Stomach smooth muscle (tissue), 2 donors: ENCODE results near the gene FHIT.
"Not testable (repeated sequence)": the region's sequence is repeated elsewhere in the genome, so short reads cannot be mapped to it uniquely, and the experiment has no call there.

Source experiments
- H3K27ac ChIP-seq: one replicate; pipeline ENCODE4 v1.7.0; 2013; ENCODE audit warnings: mild to moderate bottlenecking, low read length, inconsistent platforms
- H3K27me3 ChIP-seq, 2 donors: one replicate each; pipeline ENCODE4 v1.7.0; 2013; ENCODE audit warnings: low read length in 2 of 2; ENCODE audit not compliant: insufficient read depth in 2 of 2, control insufficient read depth in 1 of 2
- H3K36me3 ChIP-seq, 2 donors: one replicate each; pipeline ENCODE4 v1.7.0; 2013; ENCODE audit warnings: low read length in 2 of 2; ENCODE audit not compliant: control insufficient read depth in 2 of 2, insufficient read depth in 2 of 2
- H3K4me1 ChIP-seq: one replicate; pipeline ENCODE4 v1.7.0; 2013; ENCODE audit warnings: low read length; ENCODE audit not compliant: control insufficient read depth, insufficient read depth
- H3K4me3 ChIP-seq, 2 donors: one replicate each; pipeline ENCODE4 v1.7.0; 2013; ENCODE audit warnings: low read length in 2 of 2
- H3K9ac ChIP-seq, 2 donors: one replicate each; pipeline ENCODE4 v1.7.0; 2013; ENCODE audit warnings: low read length in 2 of 2, mild to moderate bottlenecking in 1 of 2
- H3K9me3 ChIP-seq, 2 donors: one replicate each; pipeline ENCODE4 v1.7.0; 2013; ENCODE audit warnings: low read length in 2 of 2; ENCODE audit not compliant: control insufficient read depth in 2 of 2
- donor health status: healthy.
- donor health status: Pancreatic carcinoma.

The FHIT gene

DNA sequence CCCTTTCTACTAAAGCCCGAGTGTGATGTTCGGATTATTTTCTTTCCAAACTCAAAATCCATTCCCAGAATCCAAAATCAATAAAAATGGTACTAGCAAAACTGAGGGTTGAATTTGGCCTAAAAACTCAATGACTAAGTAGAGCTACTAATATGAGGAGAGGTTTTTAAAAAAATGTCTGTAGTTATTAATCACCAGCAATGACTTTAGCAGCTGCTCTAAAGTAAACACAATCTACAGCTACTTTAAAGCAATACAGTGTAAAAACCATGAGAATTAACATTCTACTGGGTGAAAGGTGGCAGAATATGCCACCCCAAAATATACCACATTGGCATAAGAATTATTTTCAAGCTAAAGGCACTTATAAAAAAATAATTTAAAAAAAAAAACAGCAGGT, 23.5 kb downstream of the FHIT start:
- peaks cover 3% of the 10 kb centered on the region for H3K4me1 ChIP-seq
- H3K27ac ChIP-seq, result no peak overlapping the region
- H3K9ac ChIP-seq, result no peak overlapping the region
- no peaks in the 10 kb centered on the region for H3K9me3 ChIP-seq
- no peaks in the 10 kb centered on the region for H3K27me3 ChIP-seq
- H3K36me3 ChIP-seq, result no peaks in the 10 kb centered on the region
- no peak overlapping the region for H3K4me3 ChIP-seq

DNA sequence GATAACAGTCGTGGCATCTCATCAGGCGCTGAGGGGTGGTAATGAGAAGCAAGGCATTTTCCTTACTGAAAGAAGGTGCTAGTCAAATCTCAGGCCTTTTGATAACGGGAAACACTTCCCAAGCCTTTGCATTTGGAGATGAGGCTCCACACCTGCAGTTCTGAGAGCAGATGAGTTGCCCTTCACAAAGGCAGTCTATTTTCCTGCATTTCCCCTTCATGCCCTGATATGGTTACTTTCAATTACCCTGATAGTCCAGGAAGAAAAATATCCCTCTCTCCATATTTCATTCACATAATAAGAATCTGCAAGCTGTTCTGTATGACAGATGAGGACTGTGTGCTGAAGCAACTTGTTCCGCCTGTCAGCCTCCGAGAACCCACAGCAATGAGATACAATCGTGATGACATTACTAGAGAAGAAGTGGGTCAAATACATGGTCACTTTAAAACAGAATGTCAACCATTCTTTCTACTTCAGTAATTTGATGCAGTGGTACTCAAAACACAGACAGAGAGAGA, 25.0 kb downstream of the FHIT start:
- H3K4me3 ChIP-seq, result no peak overlapping the region

DNA sequence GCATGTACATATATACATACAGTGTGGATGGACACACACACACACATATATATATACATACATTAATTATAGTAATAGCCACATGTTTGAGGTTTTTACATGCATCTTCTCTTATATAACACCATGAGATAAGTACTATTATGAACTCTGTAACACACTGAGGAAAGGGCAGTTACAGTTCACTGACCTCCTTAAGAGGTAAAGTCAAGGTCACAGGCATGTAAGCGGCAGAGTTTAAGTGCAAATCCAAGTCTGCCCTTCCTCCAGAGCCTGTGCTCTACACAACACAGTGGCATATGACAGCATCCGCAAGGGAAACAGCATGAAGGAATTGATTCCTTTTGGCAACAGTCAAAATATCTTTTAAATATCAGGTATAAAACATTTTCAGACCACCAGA, 26.4 kb downstream of the FHIT start:
- Histone ChIP-seq H3K9ac (no peak overlapping the region), H3K27ac (no peak overlapping the region), H3K27me3 (no peaks in the 10 kb centered on the region), H3K36me3 (no peaks in the 10 kb centered on the region), H3K4me1 (peaks cover 3% of the 10 kb centered on the region), H3K4me3 (no peak overlapping the region), H3K9me3 (no peaks in the 10 kb centered on the region)

More for the DNA sequence above, 25.0 kb downstream of the FHIT start:
- H3K27me3 ChIP-seq, result no peaks in the 10 kb centered on the region
- no peaks in the 10 kb centered on the region for H3K9me3 ChIP-seq
- H3K27ac ChIP-seq, result no peak overlapping the region
- H3K4me1 ChIP-seq, result peaks cover 3% of the 10 kb centered on the region
- no peaks in the 10 kb centered on the region for H3K36me3 ChIP-seq
- no peak overlapping the region for H3K9ac ChIP-seq

DNA sequence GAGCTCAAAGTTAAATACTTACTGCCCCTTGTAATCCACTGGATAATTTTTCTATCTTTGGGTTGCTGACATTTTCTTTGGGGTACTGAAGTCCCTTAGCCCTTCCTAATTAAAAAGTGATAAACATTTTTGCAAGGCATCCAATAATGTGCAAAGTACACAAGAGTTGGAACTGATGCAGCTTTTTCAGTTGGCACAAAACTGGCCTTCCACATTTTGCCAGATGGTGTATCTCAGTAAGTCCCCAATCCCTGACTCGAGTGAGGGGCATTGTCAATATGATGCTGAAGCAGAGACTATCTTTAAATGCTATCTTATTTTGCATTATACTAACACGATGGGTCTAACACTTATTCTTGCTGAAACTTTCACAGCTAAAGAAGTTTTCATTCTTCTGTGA, 27.8 kb downstream of the FHIT start:
- H3K9ac ChIP-seq, result no peak overlapping the region
- no peak overlapping the region for H3K4me3 ChIP-seq
- no peaks in the 10 kb centered on the region for H3K36me3 ChIP-seq
- H3K9me3 ChIP-seq, result no peaks in the 10 kb centered on the region
- no peak overlapping the region for H3K27ac ChIP-seq
- peaks cover 3% of the 10 kb centered on the region for H3K4me1 ChIP-seq
- H3K27me3 ChIP-seq, result no peaks in the 10 kb centered on the region

DNA sequence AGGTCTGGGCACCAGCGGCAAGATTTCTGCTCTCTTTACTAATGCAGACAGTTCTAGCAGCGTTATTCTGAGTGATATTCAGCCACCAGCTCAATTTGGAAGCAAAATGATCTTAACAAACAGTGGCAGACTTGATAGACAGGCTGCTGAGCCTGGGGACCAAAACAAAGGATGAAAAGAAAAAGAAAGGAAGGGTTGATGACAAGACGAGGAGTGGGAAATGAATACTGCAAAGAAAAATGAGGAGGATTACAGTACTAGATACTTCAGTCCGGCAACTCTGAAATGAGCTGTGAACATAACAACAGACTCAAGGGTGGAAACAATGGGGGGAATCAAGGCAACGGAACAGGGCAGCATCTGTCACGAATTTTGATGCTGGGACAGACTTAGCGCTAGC, 28.8 kb downstream of the FHIT start:
- H3K4me1 ChIP-seq, result peaks cover 3% of the 10 kb centered on the region
- no peaks in the 10 kb centered on the region for H3K36me3 ChIP-seq
- no peak overlapping the region for H3K4me3 ChIP-seq
- no peak overlapping the region for H3K27ac ChIP-seq
- H3K9ac ChIP-seq, result no peak overlapping the region
- no peaks in the 10 kb centered on the region for H3K9me3 ChIP-seq
- H3K27me3 ChIP-seq, result no peaks in the 10 kb centered on the region

DNA sequence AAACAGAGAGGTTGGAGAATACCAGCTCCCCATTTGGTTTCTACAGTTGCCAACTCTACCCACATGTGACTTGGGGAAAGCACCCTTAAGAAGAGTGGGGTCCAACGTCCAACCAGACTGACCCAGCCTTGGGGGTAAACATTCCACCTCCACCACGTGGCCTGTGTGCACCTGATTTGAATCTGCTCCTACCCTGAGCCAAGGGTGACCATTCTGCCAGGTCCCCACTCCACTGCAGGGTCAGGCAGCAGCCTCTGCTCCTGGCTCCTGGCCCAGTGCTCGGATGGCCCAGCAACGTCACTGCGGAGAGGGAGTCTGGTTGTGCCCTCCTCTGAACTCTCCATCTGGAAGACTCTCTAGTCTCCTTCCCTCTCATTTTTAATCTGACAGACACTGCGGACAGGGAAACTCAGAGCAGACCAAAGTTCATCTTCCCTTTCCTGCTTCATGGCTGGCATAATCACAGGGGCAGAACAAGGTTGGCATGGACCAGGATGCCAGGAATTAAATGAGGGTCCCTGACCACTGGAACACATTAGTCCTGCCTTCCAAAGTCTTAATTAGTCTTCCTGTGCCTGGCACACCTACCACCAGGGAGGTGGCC, 29.4 kb downstream of the FHIT start:
- H3K4me3 ChIP-seq, result no peak overlapping the region
- peaks cover 0 to 3% of the 10 kb centered on the region in 2 donors for H3K36me3 ChIP-seq
- peaks cover 0 to 3% of the 10 kb centered on the region in 2 donors for H3K9me3 ChIP-seq
- no peak overlapping the region for H3K9ac ChIP-seq
- no peak overlapping the region for H3K27ac ChIP-seq
- no peaks in the 10 kb centered on the region for H3K27me3 ChIP-seq
- peaks cover 3% of the 10 kb centered on the region for H3K4me1 ChIP-seq

DNA sequence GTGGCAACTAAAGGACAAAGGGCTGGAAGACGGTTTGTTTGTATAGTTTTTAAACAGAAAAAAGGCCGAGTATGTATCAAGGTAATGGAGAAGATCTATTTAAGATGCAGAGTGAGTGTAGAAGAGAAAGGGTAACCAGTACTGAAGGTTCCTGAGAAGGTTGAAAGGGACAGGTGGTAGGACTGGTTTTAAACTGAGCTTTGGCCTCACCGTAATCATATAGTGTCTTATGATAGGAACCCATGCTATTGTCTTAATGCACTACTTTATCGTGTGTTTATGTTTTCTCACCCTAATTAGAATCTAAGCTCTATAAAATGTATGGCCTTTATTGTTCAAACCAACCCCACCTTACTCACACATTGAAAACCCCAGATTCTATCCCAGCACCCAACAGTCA, 32.7 kb downstream of the FHIT start:
- no peak overlapping the region for H3K9ac ChIP-seq
- peaks cover 0 to 3% of the 10 kb centered on the region in 2 donors for H3K36me3 ChIP-seq
- no peaks in the 10 kb centered on the region for H3K27me3 ChIP-seq
- H3K27ac ChIP-seq, result no peak overlapping the region
- H3K4me3 ChIP-seq, result no peak overlapping the region
- H3K9me3 ChIP-seq, result peaks cover 0 to 3% of the 10 kb centered on the region in 2 donors
- peaks cover 2% of the 10 kb centered on the region for H3K4me1 ChIP-seq

DNA sequence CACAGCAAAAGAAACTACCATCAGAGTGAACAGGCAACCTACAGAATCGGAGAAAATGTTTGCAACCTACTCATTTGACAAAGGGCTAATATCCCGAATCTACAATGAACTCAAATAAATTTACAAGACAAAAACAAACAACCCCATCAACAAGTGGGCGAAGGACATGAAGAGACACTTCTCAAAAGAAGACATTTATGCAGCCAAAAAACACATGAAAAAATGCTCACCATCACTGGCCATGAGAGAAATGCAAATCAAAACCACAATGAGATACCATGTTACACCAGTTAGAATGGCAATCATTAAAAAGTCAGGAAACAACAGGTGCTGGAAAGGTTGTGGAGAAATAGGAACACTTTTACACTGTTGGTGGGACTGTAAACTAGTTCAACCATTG, 35.1 kb downstream of the FHIT start:
- not testable (repeated sequence) for H3K27ac ChIP-seq, H3K36me3 ChIP-seq

DNA sequence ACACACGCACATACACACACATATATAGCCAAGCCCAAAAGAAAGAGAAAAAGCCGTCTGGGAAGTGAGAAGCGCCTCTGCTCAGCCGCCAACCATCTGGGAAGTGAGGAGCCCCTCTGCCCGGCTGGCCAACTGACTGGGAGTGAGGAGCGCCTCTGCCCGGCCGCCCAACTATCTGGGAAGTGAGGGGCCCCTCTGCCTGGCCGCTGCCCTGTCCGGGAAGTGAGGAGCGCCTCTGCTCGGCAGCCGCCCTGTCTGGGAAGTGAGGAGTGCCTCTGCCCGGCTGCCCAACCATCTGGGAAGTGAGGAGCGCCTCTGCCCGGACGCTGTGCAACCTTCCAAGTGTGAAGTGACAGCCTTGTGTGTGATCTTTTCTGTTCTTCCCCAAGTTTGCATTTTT, 49.2 kb downstream of the FHIT start:
- H3K36me3 ChIP-seq, result no peaks in the 10 kb centered on the region
- no peaks in the 10 kb centered on the region for H3K9me3 ChIP-seq
- H3K27me3 ChIP-seq, result no peaks in the 10 kb centered on the region
- H3K27ac ChIP-seq, result no peak overlapping the region
- H3K4me1 ChIP-seq, result no peaks in the 10 kb centered on the region
- no peak overlapping the region for H3K9ac ChIP-seq
- H3K4me3 ChIP-seq, result no peak overlapping the region

More for the DNA sequence above, 35.1 kb downstream of the FHIT start:
- not testable (repeated sequence) for H3K4me3 ChIP-seq, H3K9me3 ChIP-seq, H3K4me1 ChIP-seq, H3K27me3 ChIP-seq, H3K9ac ChIP-seq

DNA sequence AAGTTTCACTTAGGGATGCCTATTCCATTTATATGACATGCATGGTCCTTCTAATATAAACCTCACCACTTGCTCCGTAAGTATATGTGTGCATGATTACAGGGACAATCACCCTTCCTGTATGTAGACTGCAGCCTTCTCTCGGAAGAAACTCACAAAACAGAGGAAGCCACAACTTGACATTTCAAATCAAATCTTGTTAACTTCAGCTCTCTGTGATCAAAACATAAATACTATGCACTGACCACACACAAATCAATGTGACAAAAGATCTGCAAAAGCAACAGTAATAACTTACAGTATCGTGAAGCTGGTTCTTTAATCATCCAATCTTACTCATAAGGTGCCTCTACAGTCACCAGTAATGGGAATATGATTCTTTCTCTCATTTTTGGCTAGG, 50.2 kb downstream of the FHIT start:
- Histone ChIP-seq H3K9me3 (no peaks in the 10 kb centered on the region), H3K27ac (no peak overlapping the region), H3K9ac (no peak overlapping the region), H3K4me3 (no peak overlapping the region), H3K4me1 (no peaks in the 10 kb centered on the region), H3K27me3 (no peaks in the 10 kb centered on the region), H3K36me3 (no peaks in the 10 kb centered on the region)

DNA sequence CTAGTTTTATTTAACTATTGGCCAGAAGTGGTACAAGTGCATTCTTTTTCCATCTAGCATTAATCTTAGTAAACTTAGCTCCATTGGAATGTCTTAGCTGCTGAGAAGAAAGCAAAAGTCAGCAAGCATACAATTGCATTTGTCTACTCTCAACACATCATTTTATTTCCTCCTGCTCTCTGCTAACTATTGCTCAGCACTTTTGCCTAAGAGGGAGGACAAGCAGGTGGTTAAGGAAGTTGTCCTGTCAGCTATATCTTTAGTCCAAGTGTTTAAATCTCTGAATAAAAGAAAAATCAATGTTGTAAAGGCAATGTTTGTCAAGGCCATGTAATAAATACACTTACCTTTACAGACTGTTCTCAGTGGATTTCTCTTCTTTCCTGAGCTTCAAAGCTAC, 51.0 kb downstream of the FHIT start:
- Histone ChIP-seq H3K9ac (no peak overlapping the region), H3K36me3 (no peaks in the 10 kb centered on the region), H3K27me3 (no peaks in the 10 kb centered on the region), H3K4me3 (no peak overlapping the region), H3K4me1 (no peaks in the 10 kb centered on the region), H3K9me3 (no peaks in the 10 kb centered on the region), H3K27ac (no peak overlapping the region)
